ENCODE data around the gene NCS1.

DNA sequence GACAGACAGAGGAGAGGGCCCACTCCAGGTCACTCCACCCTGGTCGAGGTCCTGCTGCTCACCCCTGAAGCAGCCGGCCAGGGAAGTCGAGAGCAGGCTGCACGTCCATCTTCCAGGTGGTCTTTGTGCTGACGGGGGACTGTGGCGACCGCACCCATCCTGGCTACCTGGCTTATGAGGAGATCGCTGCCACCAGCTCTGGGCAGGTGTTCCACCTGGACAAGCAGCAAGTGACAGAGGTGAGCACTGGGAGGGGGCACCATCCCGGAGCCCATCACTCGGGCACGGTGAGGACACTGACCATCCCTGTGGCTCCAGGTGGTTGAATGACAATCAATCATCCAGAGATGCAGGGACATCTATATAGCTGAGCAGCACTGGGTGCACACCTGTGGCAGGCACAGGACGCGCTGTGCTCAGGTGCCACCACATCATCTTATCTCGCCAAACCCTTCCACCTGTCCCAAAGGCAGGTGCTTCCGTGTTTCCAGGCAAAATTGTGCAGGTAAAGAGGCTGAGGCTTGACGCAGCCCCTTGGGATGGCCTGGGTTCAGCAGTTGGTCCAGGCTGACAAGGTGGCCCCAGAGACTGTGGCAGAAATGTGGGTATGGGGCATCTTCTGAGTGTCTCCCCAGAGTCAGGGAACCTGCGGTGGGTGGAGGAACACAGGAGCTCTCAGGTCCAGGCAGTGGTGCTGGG lies 114.0 kb downstream of the NCS1 start:
- TF ChIP-seq, protein P1, sequence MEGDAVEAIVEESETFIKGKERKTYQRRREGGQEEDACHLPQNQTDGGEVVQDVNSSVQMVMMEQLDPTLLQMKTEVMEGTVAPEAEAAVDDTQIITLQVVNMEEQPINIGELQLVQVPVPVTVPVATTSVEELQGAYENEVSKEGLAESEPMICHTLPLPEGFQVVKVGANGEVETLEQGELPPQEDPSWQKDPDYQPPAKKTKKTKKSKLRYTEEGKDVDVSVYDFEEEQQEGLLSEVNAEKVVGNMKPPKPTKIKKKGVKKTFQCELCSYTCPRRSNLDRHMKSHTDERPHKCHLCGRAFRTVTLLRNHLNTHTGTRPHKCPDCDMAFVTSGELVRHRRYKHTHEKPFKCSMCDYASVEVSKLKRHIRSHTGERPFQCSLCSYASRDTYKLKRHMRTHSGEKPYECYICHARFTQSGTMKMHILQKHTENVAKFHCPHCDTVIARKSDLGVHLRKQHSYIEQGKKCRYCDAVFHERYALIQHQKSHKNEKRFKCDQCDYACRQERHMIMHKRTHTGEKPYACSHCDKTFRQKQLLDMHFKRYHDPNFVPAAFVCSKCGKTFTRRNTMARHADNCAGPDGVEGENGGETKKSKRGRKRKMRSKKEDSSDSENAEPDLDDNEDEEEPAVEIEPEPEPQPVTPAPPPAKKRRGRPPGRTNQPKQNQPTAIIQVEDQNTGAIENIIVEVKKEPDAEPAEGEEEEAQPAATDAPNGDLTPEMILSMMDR (tag by site-specific recombination; IDR thresholded peaks at IDR 0.05), result no peak
- no peak for TF ChIP-seq ZNF404 (tag by site-specific recombination; IDR thresholded peaks at IDR 0.05)
- no peak for TF ChIP-seq ZNF292 (tag by site-specific recombination; IDR thresholded peaks at IDR 0.05; ENCODE audit: borderline replicate concordance, low read depth)
- TF ChIP-seq ZNF274 (IDR thresholded peaks at IDR 0.05; ENCODE audit: low read length), result no peak
- no peak for TF ChIP-seq ZNF274 (tag by site-specific recombination; IDR thresholded peaks at IDR 0.05; ENCODE audit: borderline replicate concordance)
- no peak for TF ChIP-seq ZNF16 (tag by site-specific recombination; IDR thresholded peaks at IDR 0.05; ENCODE audit: low read depth)
- no peak for TF ChIP-seq SETDB1 (IDR thresholded peaks at IDR 0.05; ENCODE audit: insufficient read length, low read length)
- TF ChIP-seq ZNF23 (tag by site-specific recombination; IDR thresholded peaks at IDR 0.05; ENCODE audit: borderline replicate concordance), result no peak
- TF ChIP-seq, protein P2, sequence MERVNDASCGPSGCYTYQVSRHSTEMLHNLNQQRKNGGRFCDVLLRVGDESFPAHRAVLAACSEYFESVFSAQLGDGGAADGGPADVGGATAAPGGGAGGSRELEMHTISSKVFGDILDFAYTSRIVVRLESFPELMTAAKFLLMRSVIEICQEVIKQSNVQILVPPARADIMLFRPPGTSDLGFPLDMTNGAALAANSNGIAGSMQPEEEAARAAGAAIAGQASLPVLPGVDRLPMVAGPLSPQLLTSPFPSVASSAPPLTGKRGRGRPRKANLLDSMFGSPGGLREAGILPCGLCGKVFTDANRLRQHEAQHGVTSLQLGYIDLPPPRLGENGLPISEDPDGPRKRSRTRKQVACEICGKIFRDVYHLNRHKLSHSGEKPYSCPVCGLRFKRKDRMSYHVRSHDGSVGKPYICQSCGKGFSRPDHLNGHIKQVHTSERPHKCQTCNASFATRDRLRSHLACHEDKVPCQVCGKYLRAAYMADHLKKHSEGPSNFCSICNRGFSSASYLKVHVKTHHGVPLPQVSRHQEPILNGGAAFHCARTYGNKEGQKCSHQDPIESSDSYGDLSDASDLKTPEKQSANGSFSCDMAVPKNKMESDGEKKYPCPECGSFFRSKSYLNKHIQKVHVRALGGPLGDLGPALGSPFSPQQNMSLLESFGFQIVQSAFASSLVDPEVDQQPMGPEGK (tag by site-specific recombination; IDR thresholded peaks at IDR 0.05), result no peak
- TF ChIP-seq ZBTB7A (tag by site-specific recombination; IDR thresholded peaks at IDR 0.05; ENCODE audit: low read depth), result no peak
- TF ChIP-seq, protein P3, sequence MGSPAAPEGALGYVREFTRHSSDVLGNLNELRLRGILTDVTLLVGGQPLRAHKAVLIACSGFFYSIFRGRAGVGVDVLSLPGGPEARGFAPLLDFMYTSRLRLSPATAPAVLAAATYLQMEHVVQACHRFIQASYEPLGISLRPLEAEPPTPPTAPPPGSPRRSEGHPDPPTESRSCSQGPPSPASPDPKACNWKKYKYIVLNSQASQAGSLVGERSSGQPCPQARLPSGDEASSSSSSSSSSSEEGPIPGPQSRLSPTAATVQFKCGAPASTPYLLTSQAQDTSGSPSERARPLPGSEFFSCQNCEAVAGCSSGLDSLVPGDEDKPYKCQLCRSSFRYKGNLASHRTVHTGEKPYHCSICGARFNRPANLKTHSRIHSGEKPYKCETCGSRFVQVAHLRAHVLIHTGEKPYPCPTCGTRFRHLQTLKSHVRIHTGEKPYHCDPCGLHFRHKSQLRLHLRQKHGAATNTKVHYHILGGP (tag by site-specific recombination; IDR thresholded peaks at IDR 0.05), result no peak
- TF ChIP-seq ZNF837 (tag by site-specific recombination; IDR thresholded peaks at IDR 0.05), result no peak
- no peak for TF ChIP-seq ZNF324 (tag by site-specific recombination; IDR thresholded peaks at IDR 0.05)
- no peak for TF ChIP-seq ZFP37 (tag by site-specific recombination; IDR thresholded peaks at IDR 0.05)
- TF ChIP-seq, protein P4, sequence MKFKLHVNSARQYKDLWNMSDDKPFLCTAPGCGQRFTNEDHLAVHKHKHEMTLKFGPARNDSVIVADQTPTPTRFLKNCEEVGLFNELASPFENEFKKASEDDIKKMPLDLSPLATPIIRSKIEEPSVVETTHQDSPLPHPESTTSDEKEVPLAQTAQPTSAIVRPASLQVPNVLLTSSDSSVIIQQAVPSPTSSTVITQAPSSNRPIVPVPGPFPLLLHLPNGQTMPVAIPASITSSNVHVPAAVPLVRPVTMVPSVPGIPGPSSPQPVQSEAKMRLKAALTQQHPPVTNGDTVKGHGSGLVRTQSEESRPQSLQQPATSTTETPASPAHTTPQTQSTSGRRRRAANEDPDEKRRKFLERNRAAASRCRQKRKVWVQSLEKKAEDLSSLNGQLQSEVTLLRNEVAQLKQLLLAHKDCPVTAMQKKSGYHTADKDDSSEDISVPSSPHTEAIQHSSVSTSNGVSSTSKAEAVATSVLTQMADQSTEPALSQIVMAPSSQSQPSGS (tag by site-specific recombination; IDR thresholded peaks at IDR 0.05; ENCODE audit: low read depth), result no peak
